Adrenal gland (tissue), 12 donors: ENCODE measurements around the gene BPIFB1. TPM values are rescaled to one million over a fixed set of nuclear protein-coding genes. Genes with fewer than 3 reads are reported as not detected.

ENCODE experiments used
- DNase-seq, 7 donors: peaks; one replicate each; pipeline ENCODE4 v3.0.0-alpha.2; 2019 to 2020
- H3K27ac ChIP-seq, 5 donors: fragments of 200-600 bp; sonication (generic) in 4 of 5; 1 replicate in 3 of 5; 2 replicates in 2 of 5; pipeline versions ENCODE4 v1.5.1 to v1.8.0; 2016 to 2020; ENCODE audit warnings: mild to moderate bottlenecking in 1 of 5
- H3K27me3 ChIP-seq: fragments of 200-600 bp; 2 replicates; pipeline ENCODE4 v1.8.0; 2021
- H3K36me3 ChIP-seq, 2 donors: fragments of 200-600 bp; replicated peaks in 1 of 2; 1 replicate in 1 of 2; 2 replicates in 1 of 2; pipeline versions ENCODE4 v1.5.1 to v1.8.0; 2018 to 2022
- H3K4me1 ChIP-seq, 2 donors: fragments of 200-600 bp; replicated peaks in 1 of 2; 1 replicate in 1 of 2; 2 replicates in 1 of 2; pipeline versions ENCODE4 v1.5.1 to v1.8.0; 2018 to 2021
- H3K4me3 ChIP-seq, 4 donors: fragments of 200-600 bp; sonication (generic) in 3 of 4; one replicate each; pipeline ENCODE4 v1.5.1; 2016 to 2018
- H3K9me3 ChIP-seq, 3 donors: fragments of 200-600 bp; sonication (generic) in 1 of 3; replicated peaks in 1 of 3; 1 replicate in 2 of 3; 2 replicates in 1 of 3; pipeline versions ENCODE4 v1.5.1 to v1.8.0; 2016 to 2021
- POLR2A ChIP-seq, 2 donors: fragments of 450-650 bp; IDR thresholded peaks; one replicate each; pipeline ENCODE4 v1.6.1; 2017; ENCODE audit warnings: antibody characterized with exemption in 2 of 2, mild to moderate bottlenecking in 2 of 2, moderate library complexity in 1 of 2
- WGBS, 4 donors: extraction: QIAGEN DNeasy Blood & Tissue Kit in 2 of 4; methylation state at CpG; one replicate each; pipeline versions ENCODE4 v1.1.5 to v1.1.7; 2013 to 2017; 5-methylcytosine and 5-hydroxymethylcytosine counted together
- intact Hi-C, 2 donors: fragments of 100-400 bp; cut with DNase I; formaldehyde crosslinking; loops; one replicate each; pipeline versions ENCODE4 v1.14.1 to v1.15.0; 2022 to 2023
- polyA plus RNA-seq, 3 donors: library from polyadenylated mRNA; stranded (reverse); fragments of 200-250 nt in 2 of 3; fragments of 350-450 nt in 1 of 3; fragmentation: Illumina TruSeq in 1 of 3; extraction: RNeasy Lipid Tissue Mini Kit (QIAGEN cat#74804) in 1 of 3; gene quantifications; one replicate each; pipeline ENCODE4 v1.2.3, GENCODE V29; 2013 to 2014
- total RNA-seq, 9 donors: library from RNA; depleted of rRNA in 4 of 9; stranded (reverse); fragments of >200 nt in 4 of 9; fragments of 120-200 nt in 1 of 9; fragmentation: NEBNext Ultra II Directional in 1 of 9; extraction: Animal tissue kit (Norgen Biotek cat#: 25700) in 1 of 9; gene quantifications; one replicate each; pipeline versions ENCODE4 v1.1.0 to v1.2.4, GENCODE V29; 2013 to 2023
- TF ChIP-seq, protein P1 (sequence below), 6 experiments: fragments of 450-650 bp in 4 of 6; fragments of 200-600 bp in 2 of 6; sonication (generic) in 1 of 6; IDR thresholded peaks; 1 replicate in 5 of 6; 2 replicates in 1 of 6; pipeline versions ENCODE4 v1.5.1 to v1.8.0; 2016 to 2021; ENCODE audit warnings: antibody characterized with exemption in 6 of 6, mild to moderate bottlenecking in 2 of 6, moderate library complexity in 1 of 6
- donor health status: healthy with polysubstance abuse.
- donor health status: Bipolar disorder and iron deficiency.
- donor health status: DM: yes; HTN: yes; CAD: no.
- donor health status: DM: no; HTN: no; CAD: no.
- donor health status: DM: no; HTN: no; CAD: no.
- donor health status: DM: yes; HTN: yes; CAD: no.

The BPIFB1 gene
- total and polyA plus RNA-seq, 12 donors = 0.07 to 0.25 (median 0.23) TPM; not detected in 9

DNA sequence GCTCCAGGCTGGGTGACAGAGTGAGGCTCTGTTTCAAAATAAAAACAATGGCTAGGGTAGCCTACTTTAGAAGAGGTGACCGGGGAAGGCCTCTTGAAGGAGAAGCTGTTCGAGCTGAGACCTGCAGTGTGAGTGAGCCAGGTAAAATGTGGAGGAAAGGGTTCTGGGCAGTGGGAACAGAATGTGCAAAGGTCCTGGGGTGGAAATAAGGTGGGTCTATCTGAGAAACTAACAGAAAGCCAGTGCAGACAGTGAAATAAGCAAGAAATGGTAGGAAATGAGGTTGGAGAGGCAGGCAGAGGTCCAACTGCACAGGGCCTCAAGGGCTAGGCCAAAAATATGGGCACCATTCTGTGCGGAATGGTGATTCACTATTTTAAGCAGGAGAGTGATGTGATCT is 53.4 kb downstream of the BPIFB1 start:
- DNase-seq = no peak
- H3K27ac ChIP-seq = no peak overlapping the region
- H3K36me3 ChIP-seq = no peaks in the 10 kb centered on the region
- H3K9me3 ChIP-seq = no peaks in the 10 kb centered on the region
- TF ChIP-seq, protein P1, sequence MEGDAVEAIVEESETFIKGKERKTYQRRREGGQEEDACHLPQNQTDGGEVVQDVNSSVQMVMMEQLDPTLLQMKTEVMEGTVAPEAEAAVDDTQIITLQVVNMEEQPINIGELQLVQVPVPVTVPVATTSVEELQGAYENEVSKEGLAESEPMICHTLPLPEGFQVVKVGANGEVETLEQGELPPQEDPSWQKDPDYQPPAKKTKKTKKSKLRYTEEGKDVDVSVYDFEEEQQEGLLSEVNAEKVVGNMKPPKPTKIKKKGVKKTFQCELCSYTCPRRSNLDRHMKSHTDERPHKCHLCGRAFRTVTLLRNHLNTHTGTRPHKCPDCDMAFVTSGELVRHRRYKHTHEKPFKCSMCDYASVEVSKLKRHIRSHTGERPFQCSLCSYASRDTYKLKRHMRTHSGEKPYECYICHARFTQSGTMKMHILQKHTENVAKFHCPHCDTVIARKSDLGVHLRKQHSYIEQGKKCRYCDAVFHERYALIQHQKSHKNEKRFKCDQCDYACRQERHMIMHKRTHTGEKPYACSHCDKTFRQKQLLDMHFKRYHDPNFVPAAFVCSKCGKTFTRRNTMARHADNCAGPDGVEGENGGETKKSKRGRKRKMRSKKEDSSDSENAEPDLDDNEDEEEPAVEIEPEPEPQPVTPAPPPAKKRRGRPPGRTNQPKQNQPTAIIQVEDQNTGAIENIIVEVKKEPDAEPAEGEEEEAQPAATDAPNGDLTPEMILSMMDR (IDR thresholded peaks at IDR 0.05) = no peak
- no peak for TF ChIP-seq POLR2A (IDR thresholded peaks at IDR 0.05)
- H3K4me1 ChIP-seq = no peaks in the 10 kb centered on the region
- H3K4me3 ChIP-seq = no peak overlapping the region
- WGBS, 4 donors = 86 to 96% (median 92%) methylated on average over 3 of the region's 3 CpGs
- intact Hi-C loops = no loop called here
- no peaks in the 10 kb centered on the region for H3K27me3 ChIP-seq

DNA sequence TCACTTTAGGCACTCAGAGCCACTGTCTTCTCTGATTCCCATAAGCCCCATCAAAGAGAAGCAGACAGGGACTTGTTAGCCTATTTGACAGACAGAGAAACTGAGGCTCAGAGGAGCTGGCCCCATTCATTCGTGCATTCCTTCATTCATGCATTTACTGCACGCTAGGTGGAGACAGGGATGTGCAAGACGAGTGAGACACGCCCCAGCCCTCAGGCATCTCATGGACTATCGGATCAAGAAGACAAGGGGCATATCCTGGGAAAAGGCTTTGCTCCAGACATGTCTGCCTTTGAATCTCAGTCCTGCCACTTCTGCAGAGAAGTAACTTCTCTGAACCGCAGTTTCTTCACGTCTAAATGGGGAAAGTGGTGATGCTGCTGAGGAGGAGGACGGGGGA is 54.1 kb downstream of the BPIFB1 start:
- WGBS, 4 donors = 79 to 83% (median 80%) methylated on average over 8 of the region's 8 CpGs
- H3K36me3 ChIP-seq = no peaks in the 10 kb centered on the region
- intact Hi-C loops = no loop called here
- no peak for TF ChIP-seq POLR2A (IDR thresholded peaks at IDR 0.05)
- TF ChIP-seq, protein P1 (IDR thresholded peaks at IDR 0.05) = no peak
- DNase-seq = no peak
- no peaks in the 10 kb centered on the region for H3K27me3 ChIP-seq
- H3K4me1 ChIP-seq = no peaks in the 10 kb centered on the region
- no peak overlapping the region for H3K4me3 ChIP-seq
- no peak overlapping the region for H3K27ac ChIP-seq
- H3K9me3 ChIP-seq = no peaks in the 10 kb centered on the region

DNA sequence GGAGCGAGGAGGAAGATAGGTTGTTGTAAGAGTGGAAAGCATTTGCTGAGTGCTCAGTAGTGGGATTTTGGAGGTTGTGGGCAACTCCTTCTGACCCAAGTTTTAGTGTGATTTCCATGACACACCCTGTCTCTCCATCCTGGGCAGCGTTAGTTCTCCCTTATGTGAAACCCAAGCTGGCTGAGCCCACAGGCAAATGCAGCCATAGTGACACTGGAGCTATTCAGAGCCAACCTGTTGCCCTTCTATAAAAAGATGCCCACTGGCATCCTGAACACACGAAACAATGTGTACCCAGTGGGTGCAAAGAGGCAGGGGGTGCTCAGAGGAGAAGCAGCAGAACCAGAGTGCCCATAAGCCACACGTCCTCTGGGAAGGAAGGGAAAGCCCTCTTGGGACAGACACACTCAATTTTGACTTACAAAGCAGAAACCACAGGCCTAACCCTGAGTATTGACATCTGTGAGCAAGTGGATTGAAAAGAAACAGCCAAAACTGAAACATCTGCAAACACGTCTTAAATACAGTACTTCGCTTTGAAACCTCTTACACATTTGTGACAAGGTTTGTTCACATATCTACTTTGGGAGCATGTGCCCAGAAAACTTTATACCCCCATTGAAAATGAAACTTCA is 54.6 kb downstream of the BPIFB1 start:
- no peaks in the 10 kb centered on the region for H3K36me3 ChIP-seq
- H3K4me3 ChIP-seq = no peak overlapping the region
- intact Hi-C loops = no loop called here
- no peak for DNase-seq
- no peaks in the 10 kb centered on the region for H3K27me3 ChIP-seq
- no peaks in the 10 kb centered on the region for H3K9me3 ChIP-seq
- TF ChIP-seq, protein P1 (IDR thresholded peaks at IDR 0.05) = no peak
- TF ChIP-seq POLR2A (IDR thresholded peaks at IDR 0.05) = no peak
- 78 to 87% (median 80%) methylated on average over 6 of the region's 6 CpGs for WGBS, 4 donors
- no peak overlapping the region for H3K27ac ChIP-seq
- no peaks in the 10 kb centered on the region for H3K4me1 ChIP-seq

DNA sequence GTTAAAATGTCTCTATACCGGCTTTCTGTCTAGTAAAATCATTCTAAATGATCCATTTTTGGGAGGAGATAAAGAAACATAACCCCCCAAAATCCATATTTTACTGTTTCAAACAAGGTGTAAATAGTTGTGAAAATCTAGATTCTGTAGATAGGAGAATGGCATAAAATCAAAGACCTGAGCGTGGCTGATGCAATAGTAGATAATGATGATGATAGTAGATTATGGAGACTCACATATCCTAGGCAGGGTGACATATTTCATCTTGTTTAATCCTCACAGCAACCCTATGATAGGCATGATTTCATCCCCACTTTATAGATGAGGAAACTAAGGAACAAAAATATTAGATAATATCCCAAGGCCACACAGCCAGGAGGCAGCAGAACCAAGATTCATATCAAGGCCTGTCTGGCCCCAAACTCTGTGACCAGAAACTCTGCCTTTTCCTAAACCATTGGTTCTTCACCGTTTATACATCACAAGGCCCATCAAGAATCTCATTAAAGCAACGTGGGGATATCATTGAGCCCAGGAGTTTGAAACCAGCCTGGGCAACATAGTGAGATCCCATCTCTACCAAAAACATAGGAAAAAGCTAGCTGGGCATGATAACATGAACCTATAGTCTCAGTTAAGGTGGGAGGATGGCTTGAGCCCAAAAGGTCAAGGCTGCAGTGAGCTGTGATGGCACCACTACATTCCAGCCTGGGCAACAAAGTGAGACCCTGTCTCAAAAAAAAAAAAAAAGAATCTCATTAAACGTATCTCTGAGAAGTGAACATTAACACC is 55.6 kb downstream of the BPIFB1 start:
- no peak overlapping the region for H3K4me3 ChIP-seq
- intact Hi-C loops = no loop called here

More for the DNA sequence above, 55.6 kb downstream of the BPIFB1 start:
- Histone ChIP-seq H3K27ac (no peak overlapping the region), H3K9me3 (no peaks in the 10 kb centered on the region), H3K36me3 (no peaks in the 10 kb centered on the region), H3K4me1 (no peaks in the 10 kb centered on the region), H3K27me3 (no peaks in the 10 kb centered on the region)
- TF ChIP-seq POLR2A (IDR thresholded peaks at IDR 0.05) = no peak
- TF ChIP-seq, protein P1 (IDR thresholded peaks at IDR 0.05) = no peak
- no peak for DNase-seq
- WGBS, 4 donors = 83 to 91% (median 89%) methylated on average over 5 of the region's 5 CpGs
